CD4-positive, alpha-beta memory T cell (primary cell): ENCODE results near the gene IFNLR1. TPM values are rescaled to one million over a fixed set of nuclear protein-coding genes. Genes with fewer than 3 reads are reported as not detected.
A peak's percentile ranks its signal among the peaks of the same experiment; 100 is the strongest.

Experiments used
- CTCF ChIA-PET: fragments of 350-600 bp; sonication (Branson Sonifier 250); formaldehyde crosslinking; loops from one replicate; lab custom pipeline; 2021; ENCODE audit warnings: inconsistent platforms; ENCODE audit not compliant: partially characterized antibody; lab: Charles Lee
- POLR2A ChIA-PET: fragments of 350-600 bp; sonication (Branson Sonifier 250); formaldehyde crosslinking; loops from one replicate; lab custom pipeline; 2021; ENCODE audit not compliant: partially characterized antibody; lab: Charles Lee
- DNase-seq, 5 donors: peaks; one replicate each; pipeline versions ENCODE4 v3.0.0 to v3.0.0-alpha.2; 2020 to 2022; ENCODE audit warnings: mixed read lengths in 1 of 5
- H3K27ac ChIP-seq: one replicate; pipeline ENCODE4 v1.7.0; 2013; ENCODE audit warnings: low read depth, low read length
- H3K27me3 ChIP-seq: 2 replicates; pipeline ENCODE4 v1.7.0; 2013; ENCODE audit warnings: mild to moderate bottlenecking, low read length, moderate library complexity; ENCODE audit not compliant: insufficient read depth
- H3K36me3 ChIP-seq: 2 replicates; pipeline ENCODE4 v1.7.0; 2013; ENCODE audit warnings: mild to moderate bottlenecking, low read length, moderate library complexity; ENCODE audit not compliant: insufficient read depth
- H3K4me1 ChIP-seq: 2 replicates; pipeline ENCODE4 v1.7.0; 2013; ENCODE audit warnings: mild to moderate bottlenecking, low read length, moderate library complexity; ENCODE audit not compliant: insufficient read depth
- H3K4me3 ChIP-seq, 2 donors: one replicate each; pipeline ENCODE4 v1.7.0; 2013; ENCODE audit warnings: low read length in 2 of 2, mild to moderate bottlenecking in 1 of 2
- H3K9me3 ChIP-seq, 2 donors: one replicate each; pipeline ENCODE4 v1.7.0; 2013; ENCODE audit warnings: low read length in 2 of 2, control low read depth in 1 of 2; ENCODE audit not compliant: control insufficient read depth in 1 of 2
- H3K27ac Mint-ChIP-seq, 7 donors: one replicate each; pipeline ENCODE4 v1.8.0; 2020 to 2021; ENCODE audit warnings: mixed read lengths in 7 of 7, mild to moderate bottlenecking in 6 of 7, inconsistent platforms in 3 of 7, moderate library complexity in 3 of 7
- H3K27me3 Mint-ChIP-seq, 2 donors: one replicate each; pipeline ENCODE4 v1.8.0; 2020 to 2021; ENCODE audit warnings: mixed read lengths in 2 of 2
- H3K36me3 Mint-ChIP-seq, 2 donors: one replicate each; pipeline ENCODE4 v1.8.0; 2020 to 2021; ENCODE audit warnings: mixed read lengths in 2 of 2, inconsistent platforms in 1 of 2, mild to moderate bottlenecking in 1 of 2
- H3K4me1 Mint-ChIP-seq, 4 donors: one replicate each; pipeline ENCODE4 v1.8.0; 2020 to 2021; ENCODE audit warnings: mixed read lengths in 4 of 4, mild to moderate bottlenecking in 1 of 4
- H3K4me3 Mint-ChIP-seq, 8 donors: one replicate each; pipeline ENCODE4 v1.8.0; 2020 to 2021; ENCODE audit warnings: mixed read lengths in 8 of 8, mild to moderate bottlenecking in 7 of 8, moderate library complexity in 6 of 8, inconsistent platforms in 3 of 8
- H3K9me3 Mint-ChIP-seq, 8 donors: one replicate each; pipeline ENCODE4 v1.8.0; 2020 to 2021; ENCODE audit warnings: mixed read lengths in 8 of 8, mild to moderate bottlenecking in 5 of 8, inconsistent platforms in 3 of 8, moderate library complexity in 1 of 8
- intact Hi-C: fragments of 100-400 bp; cut with micrococcal nuclease; formaldehyde crosslinking; loops from one replicate; pipeline ENCODE4 v1.15.1; 2023
- polyA plus RNA-seq, 2 donors: library from polyadenylated mRNA; unstranded; fragments of 300-500 nt; fragmentation: Illumina TruSeq; gene quantifications; one replicate each; pipeline ENCODE4 v1.2.3, GENCODE V29; 2021
- total RNA-seq, 2 experiments: library from RNA; stranded (reverse); gene quantifications; one replicate each; pipeline ENCODE4 v1.2.3, GENCODE V29; 2021

Gene IFNLR1
- total and polyA plus RNA-seq, 4 experiments from 2014 or later = 0.88 to 4.5 (median 2.0) TPM

DNA sequence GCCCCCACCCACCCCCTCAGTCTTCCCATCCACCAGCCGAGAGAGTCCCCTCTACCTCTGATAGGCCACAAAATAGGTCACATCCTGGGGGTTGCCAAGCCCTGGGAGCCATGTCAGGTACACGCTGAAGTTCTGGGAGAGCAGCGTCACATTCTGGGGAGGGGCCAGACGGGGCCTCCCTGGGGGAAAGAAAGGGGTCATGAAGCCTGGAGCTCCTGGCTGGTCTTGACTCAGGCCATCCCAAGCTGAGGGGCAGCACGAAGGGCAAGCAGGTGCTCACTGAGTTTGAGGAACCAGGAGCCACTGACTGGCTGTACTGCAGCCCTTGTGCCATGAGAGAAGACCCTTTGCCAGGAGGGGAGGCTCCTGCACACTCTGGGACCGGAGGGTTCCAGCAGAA lies 6.4 kb downstream of the IFNLR1 start:
- H3K27me3 Mint-ChIP-seq = no peaks in the 10 kb centered on the region
- no peak overlapping the region for H3K27ac Mint-ChIP-seq
- Histone ChIP-seq H3K9me3 (no peaks in the 10 kb centered on the region), H3K4me1 (no peaks in the 10 kb centered on the region), H3K4me3 (no peak overlapping the region), H3K36me3 (no peaks in the 10 kb centered on the region), H3K27me3 (no peaks in the 10 kb centered on the region), H3K27ac (no peak overlapping the region)
- CTCF ChIA-PET = interaction anchor here (1.7 to 3.0 kb wide), 2 partner anchors 18 to 30 kb away, joined by 9 to 11 read pairs; no protein-coding TSS in a partner anchor
- POLR2A ChIA-PET = no interaction called here
- H3K4me3 Mint-ChIP-seq = no peak overlapping the region
- peaks cover 0 to 8% (median 5%) of the 10 kb centered on the region in 4 donors for H3K4me1 Mint-ChIP-seq
- peaks cover 0 to 1% of the 10 kb centered on the region in 2 donors for H3K36me3 Mint-ChIP-seq
- no peaks in the 10 kb centered on the region for H3K9me3 Mint-ChIP-seq
- no peak for DNase-seq
- intact Hi-C loops = no loop called here

DNA sequence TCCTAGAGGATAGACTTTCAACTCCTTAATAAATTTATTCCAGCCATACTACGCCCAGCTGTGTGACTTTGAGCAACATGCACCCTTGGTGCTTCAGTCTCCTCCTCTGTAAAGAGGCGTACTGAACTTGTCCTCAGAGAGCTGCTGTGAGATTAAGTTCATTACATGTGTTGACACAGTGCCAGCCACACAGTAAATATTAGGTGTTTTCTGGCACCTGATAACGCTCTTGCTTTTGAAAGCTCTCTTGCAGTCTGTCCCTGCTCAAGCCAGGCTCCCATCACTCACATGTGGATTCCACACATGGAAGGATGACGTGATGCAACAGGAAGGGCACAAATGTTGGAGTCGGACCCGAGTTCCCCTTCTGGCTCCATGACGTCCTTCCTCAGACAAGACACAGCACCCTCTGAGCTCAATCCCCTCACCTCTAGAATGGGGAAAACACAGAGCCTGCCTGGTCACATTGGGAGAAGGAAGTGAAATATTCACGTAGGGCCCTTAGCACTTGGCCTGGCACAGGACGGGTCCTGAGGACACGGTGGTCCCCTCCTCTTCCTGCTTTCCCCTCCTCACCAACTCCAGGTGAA lies 7.7 kb downstream of the IFNLR1 start:
- Histone ChIP-seq H3K4me3 (no peak overlapping the region), H3K27ac (no peak overlapping the region), H3K9me3 (no peaks in the 10 kb centered on the region), H3K4me1 (no peaks in the 10 kb centered on the region), H3K27me3 (no peaks in the 10 kb centered on the region), H3K36me3 (no peaks in the 10 kb centered on the region)
- H3K27ac Mint-ChIP-seq = no peak overlapping the region
- POLR2A ChIA-PET = no interaction called here
- H3K4me3 Mint-ChIP-seq = no peak overlapping the region
- CTCF ChIA-PET = interaction anchor here (0.6 to 3.0 kb wide), 5 partner anchors 19 to 408 kb away, joined by 3 to 11 read pairs (median 5); no protein-coding TSS in a partner anchor
- no peaks in the 10 kb centered on the region for H3K27me3 Mint-ChIP-seq
- H3K9me3 Mint-ChIP-seq = no peaks in the 10 kb centered on the region
- H3K36me3 Mint-ChIP-seq = peaks cover 0 to 1% of the 10 kb centered on the region in 2 donors
- intact Hi-C loops = no loop called here
- DNase-seq = no peak
- peaks cover 0 to 8% (median 4%) of the 10 kb centered on the region in 4 donors for H3K4me1 Mint-ChIP-seq

DNA sequence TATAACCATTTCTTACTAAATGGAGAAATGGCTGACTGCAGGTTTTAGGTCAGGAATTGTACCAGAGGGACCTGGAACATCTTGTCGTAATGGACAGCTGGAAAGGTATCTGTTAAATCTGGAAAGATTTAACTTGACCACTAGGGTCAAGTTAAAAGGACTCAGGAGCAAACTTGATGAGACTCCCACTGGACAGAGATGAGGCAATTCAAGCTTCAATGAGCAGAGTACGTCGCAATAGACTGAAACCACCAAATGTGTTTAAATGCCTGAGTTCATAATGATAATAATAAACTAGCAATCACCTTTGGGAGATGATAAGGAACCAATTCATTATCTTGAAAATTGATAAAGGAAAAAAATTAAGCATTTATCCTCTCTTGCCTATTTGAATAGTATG lies 8.7 kb downstream of the IFNLR1 start:
- Mint-ChIP-seq H3K9me3 (peaks cover 0 to 1% (median 0%) of the 10 kb centered on the region in 8 donors), H3K36me3 (peaks cover 0 to 1% of the 10 kb centered on the region in 2 donors), H3K27ac (peak overlapping the region in 2 of 7 donors; percentile 4 to 8), H3K4me1 (peaks cover 0 to 4% (median 1%) of the 10 kb centered on the region in 4 donors), H3K4me3 (no peak overlapping the region), H3K27me3 (peaks cover 0 to 2% of the 10 kb centered on the region in 2 donors)
- no peak overlapping the region for H3K27ac ChIP-seq
- H3K4me1 ChIP-seq = no peaks in the 10 kb centered on the region
- ChIA-PET CTCF (interaction anchor here (3.0 kb wide), 1 partner anchor 28 kb away, joined by 11 read pairs; no protein-coding TSS in a partner anchor), POLR2A (no interaction called here)
- intact Hi-C loops = no loop called here
- H3K27me3 ChIP-seq = no peaks in the 10 kb centered on the region
- DNase-seq = no peak
- H3K4me3 ChIP-seq = no peak overlapping the region
- H3K9me3 ChIP-seq = no peaks in the 10 kb centered on the region
- H3K36me3 ChIP-seq = no peaks in the 10 kb centered on the region

DNA sequence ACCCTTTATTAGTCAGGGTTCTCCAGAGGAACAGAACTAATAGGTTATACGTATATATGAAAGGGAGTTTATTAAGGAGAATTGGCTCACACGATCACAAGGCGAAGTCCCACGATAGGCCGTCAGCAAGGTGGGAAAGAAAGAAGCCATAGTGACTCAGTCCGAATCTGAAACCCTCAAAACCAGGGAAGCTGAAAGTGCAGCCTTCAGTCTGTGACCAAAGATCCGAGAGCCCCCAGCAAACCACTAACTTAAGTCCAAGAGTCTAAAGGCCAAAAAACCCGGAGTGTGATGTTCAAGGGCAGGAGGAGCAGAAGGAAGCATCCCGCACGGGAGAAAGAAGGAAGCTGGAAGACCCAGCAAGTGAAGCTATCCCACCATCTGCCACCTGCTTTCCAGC lies 9.9 kb downstream of the IFNLR1 start:
- H3K4me3 Mint-ChIP-seq = no peak overlapping the region
- no peaks in the 10 kb centered on the region for H3K9me3 ChIP-seq
- H3K27me3 ChIP-seq = no peaks in the 10 kb centered on the region
- H3K36me3 ChIP-seq = no peaks in the 10 kb centered on the region
- POLR2A ChIA-PET = no interaction called here
- H3K4me3 ChIP-seq = no peak overlapping the region
- intact Hi-C loops = no loop called here
- CTCF ChIA-PET = no interaction called here
- H3K4me1 Mint-ChIP-seq = peaks cover 0 to 4% (median under 1%) of the 10 kb centered on the region in 4 donors
- peaks cover 0 to 2% of the 10 kb centered on the region in 2 donors for H3K27me3 Mint-ChIP-seq
- peaks cover 0 to 1% (median 0%) of the 10 kb centered on the region in 8 donors for H3K9me3 Mint-ChIP-seq
- H3K4me1 ChIP-seq = no peaks in the 10 kb centered on the region
- no peak overlapping the region for H3K27ac Mint-ChIP-seq
- H3K36me3 Mint-ChIP-seq = peaks cover 0 to 1% of the 10 kb centered on the region in 2 donors
- no peak overlapping the region for H3K27ac ChIP-seq
- DNase-seq = no peak

DNA sequence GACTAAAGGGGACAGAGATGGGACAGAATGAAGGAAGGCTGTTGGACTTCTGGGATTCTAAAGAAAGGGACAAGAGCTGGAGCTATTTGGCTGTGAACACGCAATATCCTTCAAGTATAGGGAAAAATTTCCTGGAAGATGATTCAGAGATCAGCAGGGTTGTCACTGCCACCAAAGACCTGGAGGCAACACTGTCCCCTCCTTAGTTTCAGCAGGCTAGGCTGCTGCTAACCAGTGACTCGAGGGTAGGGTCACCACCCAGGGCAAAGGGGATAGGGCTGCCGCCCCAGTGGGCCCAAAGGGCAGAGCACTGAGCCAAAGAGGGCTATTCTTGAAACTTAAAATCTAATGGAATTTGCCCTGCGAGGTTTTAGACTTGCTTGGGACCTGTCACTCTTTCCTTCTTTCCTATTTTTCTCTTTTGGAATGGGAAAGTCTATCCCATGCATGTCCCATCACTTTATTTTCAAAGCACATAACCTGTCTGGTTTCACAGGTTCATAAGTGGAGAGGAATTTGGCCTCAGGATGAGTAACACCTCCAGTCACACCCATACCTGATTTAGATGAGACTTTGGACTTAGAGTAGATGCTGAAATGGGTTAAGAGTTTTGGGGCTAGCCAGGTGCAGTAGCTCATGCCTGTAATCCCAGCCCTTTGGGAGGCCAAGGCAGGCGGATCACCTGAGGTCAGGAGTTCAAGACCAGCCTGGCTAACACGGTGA lies 11.9 kb downstream of the IFNLR1 start:
- Histone ChIP-seq H3K4me3 (no peak overlapping the region), H3K9me3 (no peaks in the 10 kb centered on the region), H3K27me3 (no peaks in the 10 kb centered on the region), H3K4me1 (no peaks in the 10 kb centered on the region), H3K27ac (no peak overlapping the region), H3K36me3 (no peaks in the 10 kb centered on the region)
- H3K27ac Mint-ChIP-seq = no peak overlapping the region
- no peak overlapping the region for H3K4me3 Mint-ChIP-seq
- POLR2A ChIA-PET = no interaction called here
- CTCF ChIA-PET = no interaction called here
- peaks cover 0 to 1% (median 0%) of the 10 kb centered on the region in 8 donors for H3K9me3 Mint-ChIP-seq
- peaks cover 0 to 2% (median 0%) of the 10 kb centered on the region in 4 donors for H3K4me1 Mint-ChIP-seq
- no peak for DNase-seq
- intact Hi-C loops = no loop called here
- H3K36me3 Mint-ChIP-seq = peaks cover 0 to 1% of the 10 kb centered on the region in 2 donors
- H3K27me3 Mint-ChIP-seq = peaks cover 0 to 2% of the 10 kb centered on the region in 2 donors

DNA sequence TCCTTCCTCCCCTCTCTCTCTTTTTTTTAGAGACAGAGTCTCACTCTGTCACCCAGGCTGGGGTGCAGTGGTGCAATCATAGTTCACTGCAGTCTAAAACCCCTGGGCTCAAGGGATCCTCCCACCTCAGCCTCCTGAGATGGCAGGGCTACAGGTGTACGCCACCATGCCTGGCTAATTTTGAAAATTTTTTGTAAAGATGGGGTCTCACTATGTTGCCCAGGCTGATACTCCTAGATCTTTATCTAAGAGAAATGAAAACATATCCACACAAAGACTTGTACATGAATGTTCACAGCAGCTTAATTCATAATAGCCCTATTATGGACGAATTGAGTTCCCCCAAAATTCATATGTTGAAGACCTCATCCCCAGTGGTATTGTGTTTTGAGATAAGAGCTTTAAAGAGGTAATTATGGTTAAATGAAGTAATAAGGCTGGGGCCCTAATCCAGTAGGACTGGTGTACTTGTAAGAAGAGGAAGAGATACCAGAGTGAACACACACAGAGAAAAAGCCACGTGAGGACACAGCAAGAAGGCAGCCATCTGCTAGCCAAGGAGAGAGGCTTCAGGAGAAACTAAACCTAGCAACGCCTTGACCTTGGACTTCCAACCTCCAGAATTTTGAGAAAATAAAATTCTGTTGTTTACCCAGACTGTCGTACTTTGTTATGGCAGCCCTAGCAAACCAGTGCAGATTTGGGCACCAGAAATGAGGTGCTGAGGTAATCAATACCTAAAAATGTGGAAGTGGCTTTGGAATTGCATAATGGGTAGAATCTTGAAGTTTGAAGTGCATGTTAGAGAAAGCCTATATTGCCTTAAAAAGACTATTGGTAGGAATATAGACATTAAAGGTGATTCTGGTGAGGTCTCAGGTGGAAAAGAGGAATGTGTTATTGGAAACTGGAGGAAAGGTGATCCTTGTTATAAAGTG lies 13.2 kb downstream of the IFNLR1 start:
- H3K4me3 Mint-ChIP-seq = no peak overlapping the region
- H3K36me3 Mint-ChIP-seq = peaks cover 0 to 1% of the 10 kb centered on the region in 2 donors
- no peaks in the 10 kb centered on the region for H3K9me3 ChIP-seq
- H3K4me3 ChIP-seq = no peak overlapping the region
- H3K36me3 ChIP-seq = no peaks in the 10 kb centered on the region
- H3K4me1 ChIP-seq = no peaks in the 10 kb centered on the region
- DNase-seq = no peak
- H3K4me1 Mint-ChIP-seq = peaks cover 0 to 2% (median 0%) of the 10 kb centered on the region in 4 donors
- H3K27me3 Mint-ChIP-seq = peaks cover 0 to 2% of the 10 kb centered on the region in 2 donors
- no peak overlapping the region for H3K27ac ChIP-seq
- H3K27me3 ChIP-seq = no peaks in the 10 kb centered on the region
- no peak overlapping the region for H3K27ac Mint-ChIP-seq
- CTCF ChIA-PET = interaction anchor here (0.7 kb wide), 1 partner anchor 219 kb away, joined by 3 read pairs; no protein-coding TSS in a partner anchor
- POLR2A ChIA-PET = no interaction called here
- intact Hi-C loops = no loop called here
- H3K9me3 Mint-ChIP-seq = peaks cover 0 to 1% (median 0%) of the 10 kb centered on the region in 8 donors
